GM12891 (cell line): ENCODE results near the gene EXOSC6.

Source experiments
- POLR2A ChIP-seq: IDR thresholded peaks from 2 replicates; pipeline ENCODE4 v1.6.1; 2011; ENCODE audit warnings: low read depth, low read length, control low read depth
- POLR2AphosphoS5 ChIP-seq: IDR thresholded peaks from 2 replicates; pipeline ENCODE4 v1.6.1; 2011; ENCODE audit warnings: low read depth, low read length, control low read depth
- POU2F2 ChIP-seq: IDR thresholded peaks from 2 replicates; pipeline ENCODE4 v1.6.1; 2011; ENCODE audit warnings: low read depth, mild to moderate bottlenecking, control low read depth, low read length, moderate library complexity

DNA sequence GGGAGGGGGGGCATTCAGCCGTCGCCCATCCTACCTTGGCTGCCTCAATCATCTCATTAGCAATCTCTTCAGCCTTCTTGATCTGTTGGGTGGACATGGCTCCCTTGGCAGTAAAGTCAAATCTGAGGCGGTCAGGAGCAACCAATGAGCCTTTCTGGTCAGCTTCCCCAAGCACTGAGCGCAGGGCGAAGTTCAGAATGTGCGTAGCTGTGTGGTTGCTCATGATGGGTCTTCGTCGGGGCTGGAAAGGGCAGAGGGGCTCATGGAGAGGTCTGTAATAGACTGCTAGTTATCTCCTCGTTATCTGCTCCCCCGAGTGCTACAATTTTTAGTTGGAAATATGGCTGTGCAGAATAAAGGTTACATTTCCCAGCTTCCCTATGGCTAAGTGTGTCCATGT, 7.2 kb upstream of the EXOSC6 start:
- TF ChIP-seq POLR2AphosphoS5: no peak
- TF ChIP-seq POLR2A: no peak
- TF ChIP-seq POU2F2: no peak
